ENCODE measurements around the gene HIBCH. TPM values are rescaled to one million over a fixed set of nuclear protein-coding genes. Genes with fewer than 3 reads are reported as not detected.
"Not testable (repeated sequence)": the region's sequence is repeated elsewhere in the genome, so short reads cannot be mapped to it uniquely, and the experiment has no call there.

The HIBCH gene
- total and polyA plus RNA-seq, 3 donors from 2014 or later: 44.1 to 67.0 (median 46.1) TPM

DNA sequence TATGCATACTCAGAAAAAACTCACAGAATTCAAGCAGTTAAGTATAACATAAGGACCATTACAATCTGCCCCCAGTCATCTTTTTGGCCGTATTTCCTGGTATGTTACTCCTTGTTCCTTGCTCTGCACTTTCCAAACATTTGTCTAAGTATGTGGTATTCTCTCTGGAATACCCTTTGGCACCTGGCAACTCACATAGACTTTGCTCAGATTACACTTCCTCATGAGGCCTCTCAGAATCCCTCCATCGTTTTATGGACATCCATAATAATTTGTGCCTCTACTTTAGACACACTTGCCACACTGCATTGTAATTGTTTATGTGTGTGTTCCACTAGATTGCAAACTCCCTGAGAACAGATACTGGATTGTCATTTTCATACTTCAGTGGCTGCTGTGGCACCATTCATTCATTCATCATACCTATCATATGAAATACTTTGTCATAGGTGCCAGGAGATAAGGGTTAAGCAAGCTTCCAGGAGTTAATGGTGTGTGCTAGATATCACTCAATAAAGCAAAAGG, 84.0 kb downstream of the HIBCH start:
- WGBS, 2 donors: 50 to 57% methylated on average over 2 of the region's 2 CpGs
- Histone ChIP-seq H3K4me3 (no peak overlapping the region), H3K27me3 (no peaks in the 10 kb centered on the region), H3K27ac (no peak overlapping the region), H3K4me1 (no peaks in the 10 kb centered on the region), H3K36me3 (ENCODE audit: low read depth, missing control alignments) (no peaks in the 10 kb centered on the region), H3K9me3 (no peaks in the 10 kb centered on the region)
- intact Hi-C loops (cut with DNase I; ENCODE audit: low total_unique reads): no loop called here
- DNase-seq: no peak
- no peak for TF ChIP-seq POLR2A (IDR thresholded peaks at IDR 0.05)
- TF ChIP-seq, protein P1, sequence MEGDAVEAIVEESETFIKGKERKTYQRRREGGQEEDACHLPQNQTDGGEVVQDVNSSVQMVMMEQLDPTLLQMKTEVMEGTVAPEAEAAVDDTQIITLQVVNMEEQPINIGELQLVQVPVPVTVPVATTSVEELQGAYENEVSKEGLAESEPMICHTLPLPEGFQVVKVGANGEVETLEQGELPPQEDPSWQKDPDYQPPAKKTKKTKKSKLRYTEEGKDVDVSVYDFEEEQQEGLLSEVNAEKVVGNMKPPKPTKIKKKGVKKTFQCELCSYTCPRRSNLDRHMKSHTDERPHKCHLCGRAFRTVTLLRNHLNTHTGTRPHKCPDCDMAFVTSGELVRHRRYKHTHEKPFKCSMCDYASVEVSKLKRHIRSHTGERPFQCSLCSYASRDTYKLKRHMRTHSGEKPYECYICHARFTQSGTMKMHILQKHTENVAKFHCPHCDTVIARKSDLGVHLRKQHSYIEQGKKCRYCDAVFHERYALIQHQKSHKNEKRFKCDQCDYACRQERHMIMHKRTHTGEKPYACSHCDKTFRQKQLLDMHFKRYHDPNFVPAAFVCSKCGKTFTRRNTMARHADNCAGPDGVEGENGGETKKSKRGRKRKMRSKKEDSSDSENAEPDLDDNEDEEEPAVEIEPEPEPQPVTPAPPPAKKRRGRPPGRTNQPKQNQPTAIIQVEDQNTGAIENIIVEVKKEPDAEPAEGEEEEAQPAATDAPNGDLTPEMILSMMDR (IDR thresholded peaks at IDR 0.05): no peak

DNA sequence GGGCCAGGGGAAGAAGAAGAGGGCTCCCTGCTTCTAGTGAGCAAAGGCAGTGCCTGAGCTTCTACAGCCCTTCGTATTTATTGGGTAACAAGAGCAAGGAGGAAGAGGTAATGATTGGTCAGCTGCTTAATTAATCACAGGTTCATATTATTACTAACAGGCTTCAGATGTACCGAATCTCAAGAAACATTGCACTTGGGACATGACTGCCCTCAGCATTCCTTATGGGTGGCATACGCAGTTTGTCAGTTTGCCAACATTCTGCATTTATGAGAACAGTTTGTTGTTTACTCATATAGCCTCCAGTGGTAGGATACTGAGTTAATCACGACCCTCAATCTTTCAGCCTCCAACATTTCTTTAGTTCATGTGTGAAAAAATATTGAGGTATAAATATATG, 84.5 kb downstream of the HIBCH start:
- Histone ChIP-seq H3K4me1 (no peaks in the 10 kb centered on the region), H3K27ac (no peak overlapping the region), H3K36me3 (ENCODE audit: low read depth, missing control alignments) (no peaks in the 10 kb centered on the region), H3K9me3 (no peaks in the 10 kb centered on the region), H3K27me3 (no peaks in the 10 kb centered on the region), H3K4me3 (no peak overlapping the region)
- WGBS, 2 donors: 77 to 86% methylated on average over 4 of the region's 4 CpGs
- TF ChIP-seq, protein P1 (IDR thresholded peaks at IDR 0.05): no peak
- no peak for TF ChIP-seq POLR2A (IDR thresholded peaks at IDR 0.05)
- DNase-seq: no peak
- intact Hi-C loops (cut with DNase I; ENCODE audit: low total_unique reads): no loop called here

DNA sequence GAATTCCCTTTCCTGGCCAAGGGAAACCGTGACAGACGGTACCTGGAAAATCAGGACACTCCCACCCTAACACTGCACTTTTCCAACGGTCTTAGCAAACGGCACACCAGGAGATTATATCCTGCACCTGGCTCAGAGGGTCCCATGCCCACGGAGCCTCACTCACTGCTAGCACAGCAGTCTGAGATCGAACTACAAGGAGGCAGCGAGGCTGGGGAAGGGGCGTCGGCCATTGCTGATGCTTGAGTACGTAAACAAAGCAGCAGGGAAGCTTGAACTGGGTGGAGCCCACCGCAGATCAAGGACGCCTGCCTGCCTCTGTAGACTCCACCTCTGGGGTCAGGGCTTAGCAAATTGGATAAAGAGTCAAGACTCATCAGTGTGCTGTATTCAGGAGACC, 95.6 kb downstream of the HIBCH start:
- not testable (repeated sequence) for H3K36me3 ChIP-seq (ENCODE audit: low read depth, missing control alignments); H3K4me1 ChIP-seq

DNA sequence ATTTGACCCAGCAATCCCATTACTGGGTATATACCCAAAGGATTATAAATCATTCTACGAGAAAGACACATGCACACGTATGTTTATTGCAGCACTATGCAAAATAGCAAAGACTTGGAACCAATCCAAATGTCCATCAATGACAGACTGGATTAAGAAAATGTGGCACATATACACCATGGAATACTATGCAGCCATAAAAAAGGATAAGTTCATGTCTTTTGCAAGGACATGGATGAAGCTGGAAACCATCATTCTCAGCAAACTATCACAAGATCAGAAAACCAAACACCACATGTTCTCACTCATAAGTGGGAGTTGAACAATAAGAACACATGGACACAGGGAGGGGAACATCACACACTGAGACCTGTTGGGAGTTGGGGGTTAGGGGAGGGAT, 96.9 kb downstream of the HIBCH start:
- 93 to 98% methylated on average over 2 of the region's 2 CpGs for WGBS, 2 donors
- H3K27ac ChIP-seq; H3K9me3 ChIP-seq; H3K36me3 ChIP-seq (ENCODE audit: low read depth, missing control alignments); H3K4me3 ChIP-seq; DNase-seq; H3K4me1 ChIP-seq; intact Hi-C loops (cut with DNase I; ENCODE audit: low total_unique reads); H3K27me3 ChIP-seq: not testable (repeated sequence)

More for the DNA sequence above, 95.6 kb downstream of the HIBCH start:
- H3K4me3 ChIP-seq; DNase-seq; intact Hi-C loops (cut with DNase I; ENCODE audit: low total_unique reads); H3K27ac ChIP-seq; H3K9me3 ChIP-seq; H3K27me3 ChIP-seq: not testable (repeated sequence)
- WGBS, 2 donors: 83 to 96% methylated on average over 10 to 12 of the region's 12 CpGs

DNA sequence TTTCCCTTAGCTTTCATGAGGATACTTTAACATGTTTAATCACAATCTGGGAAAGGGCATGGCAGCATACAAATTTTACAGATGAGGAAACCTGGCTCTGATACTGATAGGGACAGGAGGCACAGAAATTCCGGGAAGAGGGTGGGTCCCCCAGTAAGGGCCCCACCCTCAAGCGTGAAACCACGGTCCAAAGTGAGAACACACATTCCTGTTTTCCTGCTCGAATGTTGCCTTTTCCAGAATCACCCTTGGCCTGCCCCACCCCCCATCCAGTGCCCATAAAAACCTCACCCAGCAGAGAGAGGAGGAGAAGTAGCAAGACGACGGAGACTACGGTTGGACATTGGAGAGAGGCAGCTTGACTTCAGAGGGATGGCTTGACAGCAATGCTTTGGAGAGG, 98.2 kb downstream of the HIBCH start:
- intact Hi-C loops (cut with DNase I; ENCODE audit: low total_unique reads): no loop called here
- 84 to 90% methylated on average over 7 of the region's 7 CpGs for WGBS, 2 donors
- H3K27me3 ChIP-seq: no peaks in the 10 kb centered on the region
- no peak for DNase-seq
- no peak overlapping the region for H3K4me3 ChIP-seq
- H3K36me3 ChIP-seq (ENCODE audit: low read depth, missing control alignments): no peaks in the 10 kb centered on the region
- no peaks in the 10 kb centered on the region for H3K4me1 ChIP-seq
- TF ChIP-seq POLR2A (IDR thresholded peaks at IDR 0.05): no peak
- TF ChIP-seq, protein P1 (IDR thresholded peaks at IDR 0.05): no peak
- no peak overlapping the region for H3K27ac ChIP-seq
- H3K9me3 ChIP-seq: no peaks in the 10 kb centered on the region

DNA sequence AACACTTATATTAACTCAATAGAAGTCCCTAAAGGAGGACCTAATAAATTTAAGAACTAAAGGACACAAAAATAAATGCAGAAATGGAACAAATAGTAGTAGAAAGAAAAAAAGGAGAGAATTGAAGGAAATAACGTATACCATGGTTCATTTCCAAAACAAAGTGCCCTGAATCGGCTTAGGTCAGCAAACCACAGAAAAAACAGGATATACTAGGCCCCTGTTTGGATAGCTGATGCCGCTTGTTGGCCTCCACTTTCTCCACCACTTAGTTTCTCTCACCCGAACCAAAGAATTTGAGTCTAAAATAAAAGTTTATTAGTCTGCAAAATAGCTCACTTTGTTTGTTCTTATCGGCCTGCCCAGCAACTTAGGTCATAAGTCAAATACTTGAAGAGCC, 100.4 kb downstream of the HIBCH start:
- TF ChIP-seq, protein P1 (IDR thresholded peaks at IDR 0.05): no peak
- TF ChIP-seq POLR2A (IDR thresholded peaks at IDR 0.05): no peak
- no peaks in the 10 kb centered on the region for H3K9me3 ChIP-seq
- intact Hi-C loops (cut with DNase I; ENCODE audit: low total_unique reads): no loop called here
- no peak overlapping the region for H3K27ac ChIP-seq
- H3K27me3 ChIP-seq: no peaks in the 10 kb centered on the region
- 85 to 86% methylated on average over 5 of the region's 5 CpGs for WGBS, 2 donors
- H3K36me3 ChIP-seq (ENCODE audit: low read depth, missing control alignments): no peaks in the 10 kb centered on the region
- no peak for DNase-seq
- H3K4me3 ChIP-seq: no peak overlapping the region
- H3K4me1 ChIP-seq: no peaks in the 10 kb centered on the region

Data from testis (tissue), 3 donors.